Fibroblast of pulmonary artery (primary cell): ENCODE data around the gene GNAI3.

Experiments
- DNase-seq: peaks from one replicate; pipeline ENCODE4 v3.0.0-alpha.2; 2010; ENCODE audit warnings: low read depth
- H3K4me3 ChIP-seq: replicated peaks from 2 replicates; pipeline ENCODE4 v1.5.1; 2011; ENCODE audit warnings: low read depth, mild to moderate bottlenecking, control low read depth, low read length, moderate library complexity
- CTCF ChIP-seq: IDR thresholded peaks from 2 replicates; pipeline ENCODE4 v1.5.1; 2011; ENCODE audit warnings: mild to moderate bottlenecking, control low read depth, low read length, inconsistent platforms; ENCODE audit errors: missing control alignments

The GNAI3 gene

DNA sequence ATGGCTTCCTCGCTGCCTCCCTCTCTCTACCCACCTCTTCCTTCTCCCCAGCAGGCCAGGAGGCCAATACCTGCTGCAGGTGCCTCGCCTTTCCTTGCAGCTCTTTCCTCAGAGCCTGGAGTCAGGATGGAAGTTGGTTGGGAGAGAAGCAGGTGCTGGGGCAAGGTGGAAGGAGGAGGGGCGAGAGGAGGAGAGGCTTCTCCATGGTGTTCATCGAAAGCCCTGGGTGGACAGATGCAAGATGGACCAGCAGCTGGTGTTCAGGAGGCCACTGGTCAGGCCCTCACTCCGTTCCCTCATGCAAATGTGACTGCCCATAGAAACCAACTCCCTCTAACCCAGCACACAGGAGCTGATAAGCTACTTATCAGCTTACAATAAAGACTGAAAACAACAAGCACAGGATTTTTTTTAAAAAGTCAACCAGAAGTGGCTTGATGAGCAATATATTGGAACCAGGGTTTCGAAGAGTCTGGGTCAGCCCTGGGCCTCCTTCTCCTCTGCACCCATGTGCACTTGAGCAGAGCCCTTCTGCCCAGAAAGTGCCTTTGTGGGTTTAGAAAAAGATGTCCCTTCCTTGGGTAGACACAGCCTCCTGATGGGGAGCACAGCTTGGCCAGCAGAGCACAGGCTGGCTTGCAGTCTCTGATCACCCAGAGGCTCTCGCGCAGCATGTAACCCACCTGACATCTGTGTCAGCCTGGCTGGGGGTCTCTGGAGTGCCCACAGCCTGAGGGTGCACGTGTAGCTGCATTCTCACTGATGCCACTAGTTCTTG is 90.8 kb downstream of the GNAI3 start:
- DNase-seq, result no peak
- TF ChIP-seq CTCF, result no peak
- no peak overlapping the region for H3K4me3 ChIP-seq

DNA sequence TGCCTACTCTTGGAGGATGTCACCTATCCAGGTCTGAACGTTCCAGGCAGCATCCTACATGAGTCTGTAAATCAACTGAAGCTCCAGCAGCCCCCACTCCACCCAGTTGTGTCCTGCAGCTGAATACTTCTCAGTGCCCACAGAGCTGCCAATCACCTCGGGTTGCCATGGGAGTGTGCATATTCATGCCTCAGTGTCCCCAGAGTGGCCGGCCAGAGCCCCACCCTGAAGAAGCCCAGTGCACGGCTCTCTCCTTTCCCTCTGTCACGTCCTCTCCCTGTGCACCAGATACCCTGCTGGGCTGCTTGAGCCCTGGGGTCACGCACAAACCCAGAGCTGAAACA is 91.4 kb downstream of the GNAI3 start:
- DNase-seq, result no peak
- no peak for TF ChIP-seq CTCF
- no peak overlapping the region for H3K4me3 ChIP-seq

DNA sequence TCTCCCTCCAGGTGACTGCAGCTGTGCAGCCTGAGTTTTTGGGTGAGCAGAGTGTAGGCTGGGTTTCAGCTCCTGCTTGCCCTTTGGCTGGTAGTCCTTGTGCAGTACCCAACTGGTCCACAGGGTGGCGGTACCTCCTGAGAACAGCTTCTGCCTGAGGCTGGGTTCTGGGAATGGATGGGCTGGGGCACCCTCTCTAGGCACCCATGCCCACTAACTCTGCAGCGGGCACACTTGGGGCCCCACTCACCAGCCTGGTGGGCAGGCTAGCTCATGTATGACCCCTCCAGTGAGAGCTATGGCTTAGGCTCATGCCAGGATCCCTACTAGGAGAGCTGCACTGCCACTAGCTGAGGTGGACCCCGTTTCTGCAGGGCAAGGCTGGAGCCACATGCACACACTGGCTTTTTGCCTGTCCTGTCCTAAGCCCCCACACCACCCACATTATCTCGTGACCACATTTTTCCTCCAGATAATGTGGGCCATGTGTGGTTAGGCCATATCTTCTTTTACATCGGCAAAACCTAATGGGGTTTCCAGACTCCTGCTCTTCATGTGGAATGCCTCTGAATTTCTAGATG is 92.0 kb downstream of the GNAI3 start:
- H3K4me3 ChIP-seq, result no peak overlapping the region
- DNase-seq, result peak; percentile 76
- TF ChIP-seq CTCF, result peak; percentile 97

DNA sequence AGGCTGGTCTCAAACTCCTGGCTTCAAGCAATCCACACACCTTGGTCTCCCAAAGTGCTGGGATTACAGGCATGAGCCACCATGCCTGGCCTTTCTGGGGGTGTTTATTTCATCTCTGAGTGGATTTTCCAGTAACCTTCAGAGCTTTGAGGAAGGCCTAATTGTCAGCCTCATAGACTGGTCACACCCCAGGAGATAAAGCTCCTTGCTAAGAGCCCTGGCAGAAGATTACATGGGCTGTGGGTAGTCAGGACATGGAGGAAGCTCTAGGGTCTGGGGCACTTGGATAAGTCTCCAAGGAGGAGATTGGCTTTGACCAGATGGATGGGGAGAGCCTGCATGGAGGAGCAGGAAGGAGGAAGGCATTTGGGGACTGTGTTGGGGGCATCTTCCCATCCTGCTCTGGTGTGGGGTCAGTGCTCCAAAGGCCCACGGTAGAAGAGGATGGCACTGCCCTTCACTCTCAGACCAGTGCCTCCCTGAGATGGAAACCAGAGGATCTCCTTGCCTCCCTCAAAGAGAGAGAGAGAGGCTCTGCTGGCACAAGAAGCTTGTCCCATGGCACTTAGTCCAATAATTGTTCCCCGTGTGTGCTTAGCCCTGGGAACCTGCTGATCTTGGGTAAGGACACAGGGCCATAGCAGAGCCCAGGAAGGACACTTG is 92.8 kb downstream of the GNAI3 start:
- no peak for DNase-seq
- no peak overlapping the region for H3K4me3 ChIP-seq
- TF ChIP-seq CTCF, result no peak

DNA sequence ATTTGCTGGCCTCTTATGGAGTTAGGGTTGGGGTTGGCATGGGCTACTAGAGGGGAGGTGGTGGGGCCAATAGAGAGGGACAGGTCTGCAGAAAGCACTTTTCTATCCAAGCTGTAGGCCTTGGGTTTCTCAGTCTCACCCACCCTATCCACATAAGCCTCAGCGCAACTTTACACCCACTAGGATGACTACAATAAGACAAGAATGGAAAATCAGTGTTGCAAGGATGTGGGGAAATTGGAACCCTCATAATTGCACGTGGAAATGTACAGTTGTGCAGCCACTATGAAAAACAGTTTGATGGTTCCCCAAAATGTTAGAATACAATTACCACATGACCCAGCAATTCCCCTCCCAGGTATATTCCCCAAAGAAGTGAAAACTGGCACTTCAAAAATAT is 93.4 kb downstream of the GNAI3 start:
- no peak for TF ChIP-seq CTCF

DNA sequence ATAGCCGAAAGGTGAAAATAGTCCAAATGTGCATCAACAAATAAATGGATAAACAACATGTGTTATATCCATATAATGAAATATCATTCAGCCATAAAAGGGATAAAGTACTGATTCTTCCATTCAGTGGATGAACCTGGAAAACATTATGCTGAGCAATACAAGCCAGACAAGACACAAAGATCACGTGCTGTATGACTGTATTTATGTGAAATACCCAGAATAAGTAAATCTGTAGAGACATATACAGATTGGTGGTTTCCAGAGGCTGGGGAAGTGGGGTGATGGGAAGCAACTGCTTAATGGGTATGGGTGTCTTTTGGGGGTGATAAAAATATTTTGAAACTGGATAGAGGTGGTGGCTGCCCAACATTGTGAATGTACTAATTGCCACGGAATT is 94.2 kb downstream of the GNAI3 start:
- no peak overlapping the region for H3K4me3 ChIP-seq
- DNase-seq, result no peak
- no peak for TF ChIP-seq CTCF

More for the DNA sequence above, 93.4 kb downstream of the GNAI3 start:
- no peak for DNase-seq
- no peak overlapping the region for H3K4me3 ChIP-seq
